KMS-11 (cell line): ENCODE measurements around the gene ERGIC2.

ENCODE experiments used
- H2AFZ ChIP-seq: fragments of 200-600 bp; sonication (generic); 2 replicates; pipeline ENCODE4 v1.6.1; 2016; ENCODE audit warnings: antibody characterized with exemption, mixed run types, low read depth
- H3K27ac ChIP-seq: fragments of 200-600 bp; sonication (generic); 2 replicates; pipeline ENCODE4 v1.6.1; 2016; ENCODE audit warnings: mild to moderate bottlenecking, mixed run types
- H3K27me3 ChIP-seq: fragments of 200-600 bp; sonication (generic); 2 replicates; pipeline ENCODE4 v1.6.1; 2017; ENCODE audit warnings: mild to moderate bottlenecking, low read depth, mixed run types, moderate library complexity; ENCODE audit not compliant: insufficient read depth
- H3K36me3 ChIP-seq: fragments of 200-600 bp; sonication (generic); 2 replicates; pipeline ENCODE4 v1.6.1; 2017; ENCODE audit warnings: mild to moderate bottlenecking, mixed run types; ENCODE audit not compliant: insufficient read depth
- H3K4me1 ChIP-seq: fragments of 200-600 bp; sonication (generic); 2 replicates; pipeline ENCODE4 v1.6.1; 2016; ENCODE audit warnings: mild to moderate bottlenecking, low read depth, mixed run types; ENCODE audit not compliant: poor library complexity, severe bottlenecking
- H3K4me2 ChIP-seq: fragments of 200-600 bp; sonication (generic); 2 replicates; pipeline ENCODE4 v1.7.0; 2016; ENCODE audit warnings: mild to moderate bottlenecking, mixed run types
- H3K4me3 ChIP-seq: fragments of 200-600 bp; sonication (generic); IDR thresholded peaks from 2 replicates; pipeline ENCODE4 v1.6.1; 2017; ENCODE audit warnings: low read depth, low read length, mixed read lengths; ENCODE audit not compliant: insufficient read depth
- H3K79me2 ChIP-seq: fragments of 200-600 bp; sonication (generic); 2 replicates; pipeline ENCODE4 v1.6.1; 2016; ENCODE audit warnings: low read depth, mixed run types; ENCODE audit not compliant: insufficient read depth
- H3K9ac ChIP-seq: fragments of 200-600 bp; sonication (generic); 2 replicates; pipeline ENCODE4 v1.6.1; 2016; ENCODE audit warnings: mild to moderate bottlenecking, mixed run types
- H4K20me1 ChIP-seq: fragments of 200-600 bp; sonication (generic); 2 replicates; pipeline ENCODE4 v1.6.1; 2016; ENCODE audit warnings: mild to moderate bottlenecking, mixed run types; ENCODE audit not compliant: insufficient read depth
- CTCF ChIP-seq: fragments of 200-600 bp; sonication (generic); conservative IDR thresholded peaks from 2 replicates; pipeline ENCODE4 v1.6.1; 2017; ENCODE audit warnings: low read depth, mild to moderate bottlenecking, antibody characterized with exemption, low read length, moderate library complexity, mixed read lengths

Gene ERGIC2

GRCh38 chr12:29380536-29381523, at the start of gene ERGIC2:
Gene ERGIC2 (minus strand): TSS chr12:29381172. CDS start chr12:29371633, 9,539 bp downstream.
- Histone ChIP-seq H3K27me3 (no peaks in the 10 kb centered on the region), H4K20me1 (no peaks in the 10 kb centered on the region), H3K79me2 (peaks cover 48% of the 10 kb centered on the region), H3K27ac (peak within 1 kb of the TSS; percentile 94), H3K4me2 (peak within 1 kb of the TSS; percentile 81), H3K9ac (peak within 1 kb of the TSS; percentile 93), H2AFZ (peak within 1 kb of the TSS; percentile 73), H3K4me1 (peaks cover 26% of the 10 kb centered on the region), H3K4me3 (no peak within 1 kb of the TSS), H3K36me3 (no peaks in the 10 kb centered on the region; the same call in 1 of the 2 replicates)
- no peak for TF ChIP-seq CTCF

GRCh38 chr12:29430716-29431044, 49.7 kb upstream of the ERGIC2 start:
- no peak for TF ChIP-seq CTCF
- Histone ChIP-seq H3K4me2 (no peak overlapping the region), H2AFZ (no peak overlapping the region), H3K9ac (no peak overlapping the region), H3K4me3 (no peak overlapping the region), H3K4me1 (no peaks in the 10 kb centered on the region), H4K20me1 (no peaks in the 10 kb centered on the region), H3K79me2 (no peaks in the 10 kb centered on the region), H3K27ac (no peak overlapping the region), H3K27me3 (no peaks in the 10 kb centered on the region), H3K36me3 (no peaks in the 10 kb centered on the region)

GRCh38 chr12:29429999-29430715, 49.2 kb upstream of the ERGIC2 start:
- no peak overlapping the region for H3K4me3 ChIP-seq
- no peaks in the 10 kb centered on the region for H4K20me1 ChIP-seq
- H3K9ac ChIP-seq = no peak overlapping the region
- no peak overlapping the region for H3K4me2 ChIP-seq
- no peaks in the 10 kb centered on the region for H3K36me3 ChIP-seq
- H3K27ac ChIP-seq = no peak overlapping the region
- TF ChIP-seq CTCF = no peak
- H3K27me3 ChIP-seq = no peaks in the 10 kb centered on the region
- H3K4me1 ChIP-seq = no peaks in the 10 kb centered on the region
- no peak overlapping the region for H2AFZ ChIP-seq
- no peaks in the 10 kb centered on the region for H3K79me2 ChIP-seq

DNA sequence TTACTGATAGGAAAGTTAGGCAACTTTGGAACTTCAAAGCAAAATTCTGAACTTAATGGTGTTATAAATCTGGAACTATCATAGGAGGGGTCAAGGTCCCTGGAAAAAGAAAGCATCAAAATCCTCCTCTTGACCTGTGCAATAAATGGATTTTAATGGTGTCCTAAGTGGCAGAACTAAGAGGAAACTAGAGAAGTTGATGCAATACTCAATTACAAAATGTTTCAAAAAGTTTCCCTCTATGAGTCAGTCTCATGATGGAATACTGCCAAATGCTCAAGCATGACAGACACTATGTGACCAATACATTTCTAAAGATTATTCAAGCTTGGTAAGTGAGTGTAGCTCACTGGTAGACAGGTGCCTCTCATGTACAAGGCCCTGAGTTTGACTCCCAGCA, 47.7 kb upstream of the ERGIC2 start:
- H3K27me3 ChIP-seq = no peaks in the 10 kb centered on the region
- no peak overlapping the region for H3K4me3 ChIP-seq
- no peaks in the 10 kb centered on the region for H3K36me3 ChIP-seq
- H2AFZ ChIP-seq = no peak overlapping the region
- no peak for TF ChIP-seq CTCF
- no peak overlapping the region for H3K4me2 ChIP-seq
- no peak overlapping the region for H3K27ac ChIP-seq
- no peaks in the 10 kb centered on the region for H3K4me1 ChIP-seq
- no peaks in the 10 kb centered on the region for H4K20me1 ChIP-seq
- no peaks in the 10 kb centered on the region for H3K79me2 ChIP-seq
- no peak overlapping the region for H3K9ac ChIP-seq
